Hematopoietic multipotent progenitor cell treated with erythropoietin and hydrocortisone succinate and interleukin-3 and kit ligand, for 8 days (in vitro differentiated cells): ENCODE measurements around the gene LINGO4.
"Not testable (repeated sequence)": the region's sequence is repeated elsewhere in the genome, so short reads cannot be mapped to it uniquely, and the experiment has no call there.

Source experiments
- DNase-seq: peaks from one replicate; pipeline ENCODE4 v3.0.0-alpha.2; 2015

LINGO4 gene

GRCh38 chr1:151813271-151813977, 8.2 kb upstream of the LINGO4 start:
- no peak for DNase-seq

GRCh38 chr1:151811181-151811580, 6.0 kb upstream of the LINGO4 start:
- DNase-seq = no peak

- no peak for DNase-seq
Observed at GRCh38 chr1:151809985-151810556, 4.9 kb upstream of the LINGO4 start.

- DNase-seq = no peak
Observed at GRCh38 chr1:151809290-151809984, 4.2 kb upstream of the LINGO4 start.

- no peak for DNase-seq
Observed at GRCh38 chr1:151807766-151808165, 2.5 kb upstream of the LINGO4 start.

- DNase-seq = no peak
Observed at GRCh38 chr1:151807131-151807530, 1.9 kb upstream of the LINGO4 start.

GRCh38 chr1:151806170-151806569, 951 bp upstream of the LINGO4 start:
- DNase-seq = no peak

GRCh38 chr1:151803915-151804314, 1.3 kb downstream of the LINGO4 start:
- no peak for DNase-seq

GRCh38 chr1:151803164-151803563, 2.1 kb downstream of the LINGO4 start:
- DNase-seq = no peak

- no peak for DNase-seq
Observed at GRCh38 chr1:151802372-151802771, 2.8 kb downstream of the LINGO4 start.

- DNase-seq = no peak
Observed at GRCh38 chr1:151801846-151802245, 3.4 kb downstream of the LINGO4 start.

GRCh38 chr1:151801310-151801820, 3.9 kb downstream of the LINGO4 start:
- no peak for DNase-seq

- DNase-seq = no peak
Observed at GRCh38 chr1:151800830-151801229, 4.4 kb downstream of the LINGO4 start.

GRCh38 chr1:151799179-151800022, 5.8 kb downstream of the LINGO4 start:
- no peak for DNase-seq

GRCh38 chr1:151798571-151798970, 6.6 kb downstream of the LINGO4 start:
- no peak for DNase-seq

- peak; percentile 25 for DNase-seq
Observed at GRCh38 chr1:151790940-151791651, 14.1 kb downstream of the LINGO4 start.

- peak; percentile 99 for DNase-seq
Observed at GRCh38 chr1:151790071-151790939, 14.9 kb downstream of the LINGO4 start, which contains the start of gene TDRKH. TSS of gene TDRKH (minus strand) at chr1:151790500. CDS start at chr1:151783022, 7,478 bp downstream.

- DNase-seq = no peak
Observed at GRCh38 chr1:151787689-151788088, 17.5 kb downstream of the LINGO4 start.

- DNase-seq = no peak
Observed at GRCh38 chr1:151783796-151784195, 21.4 kb downstream of the LINGO4 start.

GRCh38 chr1:151782741-151783140, 22.5 kb downstream of the LINGO4 start:
- DNase-seq = no peak

- not testable (repeated sequence) for DNase-seq
Observed at GRCh38 chr1:151782026-151782425, 23.2 kb downstream of the LINGO4 start.
